ENCODE measurements around the gene MEG3. TPM values are rescaled to one million over a fixed set of nuclear protein-coding genes. Genes with fewer than 3 reads are reported as not detected.

MEG3 gene
- total RNA-seq, 4 donors from 2014 or later, result 1.2 to 18.9 (median 3.5) TPM

DNA sequence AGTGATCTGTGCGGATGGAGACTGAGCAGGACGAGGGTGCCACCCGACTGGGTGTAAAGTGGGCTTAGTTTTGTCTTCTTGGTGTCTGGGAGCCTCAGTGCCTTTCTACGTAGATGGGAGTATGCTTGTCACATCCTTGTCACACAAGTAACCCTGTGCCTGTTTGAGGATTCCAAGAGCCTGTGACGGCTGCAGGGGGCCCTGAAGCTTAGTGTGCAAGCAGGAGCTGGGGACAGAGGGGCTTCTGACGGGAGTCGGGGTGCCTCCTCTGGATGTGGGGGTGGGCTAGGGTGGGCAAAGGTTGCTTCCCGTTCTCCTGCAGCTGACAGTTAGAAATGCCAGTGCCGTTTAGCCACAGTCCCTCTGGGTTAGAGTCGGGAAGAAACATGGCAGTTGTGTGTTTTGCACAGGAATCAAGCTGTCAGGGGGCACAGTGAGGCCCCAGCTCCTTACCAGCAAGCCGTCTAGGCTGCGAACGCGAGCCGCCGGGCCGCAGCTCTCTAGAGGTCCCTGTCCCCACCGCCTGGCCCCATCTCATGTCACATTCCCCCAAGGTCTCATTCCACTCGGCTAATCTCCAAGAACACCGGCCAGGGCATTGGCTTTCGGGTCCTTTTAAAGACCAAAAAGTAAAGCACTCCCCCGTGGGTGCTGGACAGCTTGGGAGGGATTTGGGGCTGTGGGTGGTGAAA lies 70.6 kb downstream of the MEG3 start:
- no peak for TF ChIP-seq POLR2A (IDR thresholded peaks at IDR 0.05)
- TF ChIP-seq, protein P1, sequence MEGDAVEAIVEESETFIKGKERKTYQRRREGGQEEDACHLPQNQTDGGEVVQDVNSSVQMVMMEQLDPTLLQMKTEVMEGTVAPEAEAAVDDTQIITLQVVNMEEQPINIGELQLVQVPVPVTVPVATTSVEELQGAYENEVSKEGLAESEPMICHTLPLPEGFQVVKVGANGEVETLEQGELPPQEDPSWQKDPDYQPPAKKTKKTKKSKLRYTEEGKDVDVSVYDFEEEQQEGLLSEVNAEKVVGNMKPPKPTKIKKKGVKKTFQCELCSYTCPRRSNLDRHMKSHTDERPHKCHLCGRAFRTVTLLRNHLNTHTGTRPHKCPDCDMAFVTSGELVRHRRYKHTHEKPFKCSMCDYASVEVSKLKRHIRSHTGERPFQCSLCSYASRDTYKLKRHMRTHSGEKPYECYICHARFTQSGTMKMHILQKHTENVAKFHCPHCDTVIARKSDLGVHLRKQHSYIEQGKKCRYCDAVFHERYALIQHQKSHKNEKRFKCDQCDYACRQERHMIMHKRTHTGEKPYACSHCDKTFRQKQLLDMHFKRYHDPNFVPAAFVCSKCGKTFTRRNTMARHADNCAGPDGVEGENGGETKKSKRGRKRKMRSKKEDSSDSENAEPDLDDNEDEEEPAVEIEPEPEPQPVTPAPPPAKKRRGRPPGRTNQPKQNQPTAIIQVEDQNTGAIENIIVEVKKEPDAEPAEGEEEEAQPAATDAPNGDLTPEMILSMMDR (IDR thresholded peaks at IDR 0.05), result no peak
- no peaks in the 10 kb centered on the region for H3K9me3 ChIP-seq
- no peak overlapping the region for H3K27ac ChIP-seq
- no peak overlapping the region for H3K4me3 ChIP-seq
- intact Hi-C loops (cut with DNase I), result no loop called here
- peaks cover 0 to 19% (median 0%) of the 10 kb centered on the region in 3 donors for H3K4me1 ChIP-seq
- H3K27me3 ChIP-seq, result peaks cover 0 to 64% (median 0%) of the 10 kb centered on the region in 4 donors
- 69 to 83% methylated on average over 5 to 6 of the region's 22 CpGs for WGBS, 2 donors
- no peak for DNase-seq
- no peaks in the 10 kb centered on the region for H3K36me3 ChIP-seq

DNA sequence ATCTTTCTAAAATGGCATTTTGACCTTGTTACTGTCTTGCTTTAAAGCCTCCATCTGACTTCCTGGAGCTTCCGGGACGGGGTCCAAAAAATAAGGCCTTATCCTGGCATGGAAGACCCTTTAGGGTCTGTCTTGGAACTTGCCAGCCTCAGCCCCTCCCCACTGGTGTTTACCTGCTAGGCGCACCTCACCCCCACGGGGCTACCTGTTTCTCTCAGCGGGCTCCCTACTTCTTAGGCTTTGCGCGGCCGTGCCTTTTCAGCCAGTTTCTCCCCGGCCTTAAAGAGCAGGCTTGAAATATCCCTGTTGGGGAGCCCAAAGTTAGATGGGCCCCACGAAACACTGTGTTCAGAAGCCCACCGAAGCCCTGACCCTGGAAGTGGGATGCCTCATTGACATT lies 72.5 kb downstream of the MEG3 start:
- no peaks in the 10 kb centered on the region for H3K36me3 ChIP-seq
- intact Hi-C loops (cut with DNase I), result no loop called here
- 62 to 68% methylated on average over 7 to 11 of the region's 11 CpGs for WGBS, 2 donors
- H3K4me3 ChIP-seq, result no peak overlapping the region
- no peak for DNase-seq
- peaks cover 0 to 19% (median 0%) of the 10 kb centered on the region in 3 donors for H3K4me1 ChIP-seq
- H3K9me3 ChIP-seq, result no peaks in the 10 kb centered on the region
- H3K27ac ChIP-seq, result no peak overlapping the region
- TF ChIP-seq, protein P1 (IDR thresholded peaks at IDR 0.05), result no peak
- TF ChIP-seq POLR2A (IDR thresholded peaks at IDR 0.05), result no peak
- H3K27me3 ChIP-seq, result peaks cover 0 to 84% (median 0%) of the 10 kb centered on the region in 4 donors

DNA sequence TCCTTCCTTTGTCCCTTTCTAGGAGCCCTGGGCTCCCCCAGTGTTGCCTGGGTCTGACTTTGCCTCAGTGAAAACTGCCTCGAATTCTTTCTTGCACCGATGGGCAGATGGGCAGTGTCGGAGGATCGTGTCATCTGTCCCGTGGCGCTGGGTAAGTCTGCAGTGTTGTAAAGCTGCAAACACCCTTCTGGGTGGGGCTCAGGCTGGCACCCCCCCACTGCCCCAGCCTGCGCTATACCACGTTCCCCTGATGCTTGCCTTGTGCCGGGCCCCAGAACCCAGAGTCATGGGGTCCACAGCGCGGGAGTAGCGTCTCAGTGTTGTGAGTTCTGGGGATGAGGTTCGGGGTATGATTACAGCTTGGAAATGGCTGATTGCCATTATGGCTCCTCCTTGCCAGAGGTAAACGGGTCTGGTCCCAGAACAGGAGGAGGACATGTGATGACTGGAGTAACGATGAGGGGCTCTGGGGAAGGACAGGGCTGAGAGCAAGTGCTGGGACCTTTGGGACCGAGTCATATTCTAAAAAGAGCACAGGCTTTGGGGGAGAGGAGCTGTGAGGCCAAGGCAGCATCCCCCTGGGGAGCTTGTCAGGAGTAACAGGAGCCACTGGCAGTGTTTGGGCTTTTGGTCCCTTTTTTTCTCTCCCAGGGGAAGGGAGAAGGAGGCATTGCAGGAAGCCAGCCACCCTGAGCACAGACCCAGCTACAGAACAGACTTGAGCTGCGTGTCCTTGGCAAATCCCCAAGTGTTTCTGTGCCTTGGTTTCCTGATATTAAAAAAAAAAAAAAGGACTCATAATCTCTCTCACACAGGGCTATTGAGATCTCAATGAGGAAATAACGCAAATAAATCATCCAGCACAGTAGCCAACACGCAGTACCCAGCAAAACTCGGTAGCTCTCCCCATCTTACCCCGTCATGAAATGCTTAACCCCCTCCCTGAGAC lies 73.3 kb downstream of the MEG3 start:
- 58 to 65% methylated on average over 15 to 18 of the region's 21 CpGs for WGBS, 2 donors
- Histone ChIP-seq H3K27ac (no peak overlapping the region), H3K36me3 (no peaks in the 10 kb centered on the region), H3K27me3 (peaks cover 0 to 91% (median 0%) of the 10 kb centered on the region in 4 donors), H3K9me3 (no peaks in the 10 kb centered on the region), H3K4me1 (peaks cover 0 to 19% (median 0%) of the 10 kb centered on the region in 3 donors), H3K4me3 (no peak overlapping the region)
- intact Hi-C loops (cut with DNase I), result no loop called here
- no peak for DNase-seq
- no peak for TF ChIP-seq POLR2A (IDR thresholded peaks at IDR 0.05)
- TF ChIP-seq, protein P1 (IDR thresholded peaks at IDR 0.05), result no peak

DNA sequence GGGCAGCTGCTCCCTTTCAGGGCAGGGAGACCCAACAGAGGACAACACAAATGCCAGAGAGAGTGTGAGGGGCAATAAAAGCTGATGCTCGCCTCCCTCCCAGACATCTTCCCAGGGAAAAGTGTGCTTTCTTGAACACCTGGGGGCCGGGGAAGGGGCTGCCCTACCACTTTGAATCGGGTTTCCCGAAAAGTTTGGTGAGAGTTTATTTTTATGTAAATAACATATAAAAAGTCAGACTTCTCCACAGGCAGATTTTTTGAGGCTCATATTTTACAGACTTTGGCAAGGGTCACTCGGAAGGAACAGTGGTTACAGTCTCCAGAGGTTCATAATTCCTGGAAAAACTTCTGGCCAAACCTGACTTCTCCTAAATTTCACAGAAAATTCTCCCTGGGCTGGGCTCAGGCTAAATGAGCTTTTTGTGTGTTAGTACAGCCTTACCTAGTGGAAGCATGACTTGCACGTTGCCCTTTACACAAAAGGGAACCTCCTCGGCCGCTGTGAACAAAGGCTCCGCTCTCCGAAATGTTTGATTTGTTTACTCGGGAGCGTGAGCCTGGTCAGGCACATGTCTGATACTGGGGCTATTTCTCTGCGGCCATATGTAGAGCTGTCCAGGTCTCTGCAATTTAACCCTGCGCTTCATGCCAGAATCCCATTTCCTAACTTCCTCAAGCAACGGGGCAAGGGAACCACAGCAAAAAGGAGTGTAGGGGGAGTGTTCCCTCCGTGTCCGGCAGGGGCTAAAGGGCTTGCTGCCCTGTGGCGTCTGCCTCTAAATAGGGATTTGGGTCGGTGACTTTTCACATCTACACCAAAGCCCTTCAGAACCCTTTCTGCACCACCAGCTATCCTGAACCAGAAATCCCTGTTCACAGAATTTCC lies 74.2 kb downstream of the MEG3 start:
- no peak overlapping the region for H3K27ac ChIP-seq
- intact Hi-C loops (cut with DNase I), result no loop called here
- H3K4me1 ChIP-seq, result peaks cover 0 to 19% (median 0%) of the 10 kb centered on the region in 3 donors
- no peak for TF ChIP-seq POLR2A (IDR thresholded peaks at IDR 0.05)
- TF ChIP-seq, protein P1 (IDR thresholded peaks at IDR 0.05), result no peak
- no peaks in the 10 kb centered on the region for H3K9me3 ChIP-seq
- peaks cover 0 to 92% (median 0%) of the 10 kb centered on the region in 4 donors for H3K27me3 ChIP-seq
- H3K4me3 ChIP-seq, result peak overlapping the region in 1 of 4 donors; percentile 2
- DNase-seq, result no peak
- H3K36me3 ChIP-seq, result no peaks in the 10 kb centered on the region
- WGBS, 2 donors, result 25 to 43% methylated on average over 19 of the region's 19 CpGs

All from esophagus squamous epithelium (tissue), 5 donors.